Fibroblast of lung (primary cell): ENCODE results near the gene INTS6. TPM values are rescaled to one million over a fixed set of nuclear protein-coding genes. Genes with fewer than 3 reads are reported as not detected.
A peak's percentile ranks its signal among the peaks of the same experiment; 100 is the strongest.

Source experiments
- DNase-seq, 2 donors: peaks; one replicate each; pipeline versions ENCODE4 v3.0.0 to v3.0.0-alpha.2; 2010; ENCODE audit warnings: low read depth in 2 of 2
- H2AFZ ChIP-seq: 2 replicates; pipeline ENCODE4 v1.5.1; 2012; ENCODE audit warnings: low read length, control low read depth, inconsistent platforms
- H3K27ac ChIP-seq: 2 replicates; pipeline ENCODE4 v1.5.1; 2011; ENCODE audit warnings: low read length, control low read depth; ENCODE audit not compliant: insufficient read depth
- H3K27me3 ChIP-seq: 2 replicates; pipeline ENCODE4 v1.5.1; 2011; ENCODE audit warnings: mild to moderate bottlenecking, low read length; ENCODE audit not compliant: control insufficient read depth, insufficient read depth
- H3K36me3 ChIP-seq: 2 replicates; pipeline ENCODE4 v1.5.1; 2011; ENCODE audit warnings: low read length; ENCODE audit not compliant: control insufficient read depth, insufficient read depth
- H3K4me1 ChIP-seq: 2 replicates; pipeline ENCODE4 v1.5.1; 2011; ENCODE audit warnings: low read length; ENCODE audit not compliant: control insufficient read depth, insufficient read depth; ENCODE audit errors: extremely low read depth
- H3K4me2 ChIP-seq: 2 replicates; pipeline ENCODE4 v1.5.1; 2011; ENCODE audit warnings: low read length, control low read depth; ENCODE audit not compliant: insufficient read depth; ENCODE audit errors: extremely low read depth
- H3K4me3 ChIP-seq, 4 experiments: fragments of 200-600 bp in 1 of 4; sonication (generic) in 1 of 4; replicated peaks in 1 of 4; 2 replicates each; pipeline ENCODE4 v1.5.1; 2011 to 2016; ENCODE audit warnings: low read length in 4 of 4, low read depth in 3 of 4, mild to moderate bottlenecking in 3 of 4, control low read depth in 2 of 4, inconsistent platforms in 1 of 4, mixed read lengths in 1 of 4; ENCODE audit not compliant: insufficient read depth in 1 of 4; ENCODE audit errors: control extremely low read depth in 1 of 4
- H3K79me2 ChIP-seq: 2 replicates; pipeline ENCODE4 v1.5.1; 2012; ENCODE audit warnings: mild to moderate bottlenecking, low read length, inconsistent platforms; ENCODE audit not compliant: control insufficient read depth, insufficient read depth
- H3K9ac ChIP-seq: 2 replicates; pipeline ENCODE4 v1.5.1; 2011; ENCODE audit warnings: mild to moderate bottlenecking, low read length, control low read depth; ENCODE audit not compliant: insufficient read depth
- H3K9me3 ChIP-seq: 2 replicates; pipeline ENCODE4 v1.5.1; 2012; ENCODE audit warnings: low read depth, low read length; ENCODE audit not compliant: control insufficient read depth, insufficient read depth
- H4K20me1 ChIP-seq: 2 replicates; pipeline ENCODE4 v1.5.1; 2011; ENCODE audit warnings: low read length; ENCODE audit not compliant: control insufficient read depth, insufficient read depth; ENCODE audit errors: extremely low read depth
- CTCF ChIP-seq, 2 donors: IDR thresholded peaks in 1 of 2; conservative IDR thresholded peaks in 1 of 2; 1 replicate in 1 of 2; 2 replicates in 1 of 2; pipeline ENCODE4 v1.5.1; 2011 to 2012; ENCODE audit warnings: low read length in 2 of 2, control low read depth in 1 of 2, inconsistent platforms in 1 of 2, low read depth in 1 of 2, mild to moderate bottlenecking in 1 of 2
- EZH2 ChIP-seq: IDR thresholded peaks from 2 replicates; pipeline ENCODE4 v1.5.1; 2012; ENCODE audit warnings: low read length, control low read depth, mild to moderate bottlenecking; ENCODE audit errors: missing control alignments
- polyA minus RNA-seq: library from RNA; depleted of rRNA, polyadenylated mRNA; stranded (reverse); fragments of >200 nt; gene quantifications from 2 replicates; pipeline ENCODE4 v1.2.3, GENCODE V29; 2011; ENCODE audit warnings: low replicate concordance
- polyA plus RNA-seq, 2 donors: library from polyadenylated mRNA; depleted of rRNA in 1 of 2; stranded (reverse) in 1 of 2; unstranded in 1 of 2; fragments of >200 nt; gene quantifications; 2 replicates each; pipeline ENCODE4 v1.2.1, GENCODE V29; 2011 to 2012; ENCODE audit warnings: missing spikeins in 1 of 2
- total RNA-seq: library from RNA; depleted of rRNA; stranded (reverse); fragments of >200 nt; gene quantifications from 2 replicates; pipeline ENCODE4 v1.2.1, GENCODE V29; 2014

Gene INTS6
- 51.6 and 66.7 TPM in 2 replicates for total RNA-seq
- 23.5 and 29.3 TPM in 2 replicates for polyA plus RNA-seq
- 17.0 and 21.3 TPM in 2 replicates for polyA plus RNA-seq (2012)
- polyA minus RNA-seq = 13.0 and 22.4 TPM in 2 replicates

- no peaks in the 10 kb centered on the region for H3K9me3 ChIP-seq
- no peaks in the 10 kb centered on the region for H3K27me3 ChIP-seq
- peak; percentile 99 to 100 for DNase-seq
- H3K27ac ChIP-seq = peak within 1 kb of the TSS; percentile 93
- peaks cover 5% of the 10 kb centered on the region for H3K36me3 ChIP-seq
- H3K4me3 ChIP-seq = peak within 1 kb of the TSS; percentile 73 to 94 (median 81)
- H4K20me1 ChIP-seq = no peaks in the 10 kb centered on the region
- H3K79me2 ChIP-seq = peaks cover 24% of the 10 kb centered on the region
- peaks cover 13% of the 10 kb centered on the region for H3K4me1 ChIP-seq
- no peak for TF ChIP-seq EZH2
- no peak for TF ChIP-seq CTCF (conservative IDR thresholded peaks at IDR 0.05 in 1 of 2, IDR thresholded peaks at IDR 0.05 in 1 of 2; ENCODE audit: low read depth in 1 of 2, low read length in 2 of 2)
- peak within 1 kb of the TSS; percentile 94 for H3K9ac ChIP-seq
- H2AFZ ChIP-seq = peak within 1 kb of the TSS; percentile 83
- H3K4me2 ChIP-seq = peak within 1 kb of the TSS; percentile 98
These were observed at the start of gene INTS6 for GRCh38 chr13:51452361-51453206. INTS6 (minus strand) TSS chr13:51453036; CDS start chr13:51452525, 511 bp downstream.

GRCh38 chr13:51502153-51502651, 49.4 kb upstream of the INTS6 start:
- Histone ChIP-seq H3K27me3 (no peaks in the 10 kb centered on the region), H3K9me3 (no peaks in the 10 kb centered on the region), H4K20me1 (no peaks in the 10 kb centered on the region), H3K27ac (no peak overlapping the region), H3K36me3 (no peaks in the 10 kb centered on the region), H3K9ac (no peak overlapping the region), H3K4me3 (no peak overlapping the region), H3K79me2 (no peaks in the 10 kb centered on the region), H2AFZ (no peak overlapping the region), H3K4me1 (peaks cover 4% of the 10 kb centered on the region), H3K4me2 (no peak overlapping the region)
- DNase-seq = peak; percentile 37 to 58
- TF ChIP-seq CTCF (conservative IDR thresholded peaks at IDR 0.05 in 1 of 2, IDR thresholded peaks at IDR 0.05 in 1 of 2; ENCODE audit: low read depth in 1 of 2, low read length in 2 of 2) (no peak), EZH2 (no peak)

- no peak overlapping the region for H3K27ac ChIP-seq
- no peak overlapping the region for H3K4me2 ChIP-seq
These were observed 48.8 kb upstream of the INTS6 start for GRCh38 chr13:51501592-51502152.

More at GRCh38 chr13:51501592-51502152, 48.8 kb upstream of the INTS6 start:
- no peaks in the 10 kb centered on the region for H3K79me2 ChIP-seq
- no peak overlapping the region for H3K4me3 ChIP-seq
- H4K20me1 ChIP-seq = no peaks in the 10 kb centered on the region
- peaks cover 4% of the 10 kb centered on the region for H3K4me1 ChIP-seq
- peak; percentile 56 to 76 for DNase-seq
- H3K9ac ChIP-seq = no peak overlapping the region
- no peak overlapping the region for H2AFZ ChIP-seq
- no peaks in the 10 kb centered on the region for H3K27me3 ChIP-seq
- H3K9me3 ChIP-seq = no peaks in the 10 kb centered on the region
- no peak for TF ChIP-seq CTCF (conservative IDR thresholded peaks at IDR 0.05 in 1 of 2, IDR thresholded peaks at IDR 0.05 in 1 of 2; ENCODE audit: low read depth in 1 of 2, low read length in 2 of 2)
- TF ChIP-seq EZH2 = no peak
- H3K36me3 ChIP-seq = no peaks in the 10 kb centered on the region
